Neutrophil (primary cell): ENCODE results near the gene MME.

Experiments used
- H3K27ac ChIP-seq: fragments of 200-600 bp; sonication (generic); 2 replicates; pipeline ENCODE4 v1.5.1; 2016; ENCODE audit warnings: mild to moderate bottlenecking, moderate library complexity
- H3K27me3 ChIP-seq: fragments of 200-600 bp; sonication (generic); 2 replicates; pipeline ENCODE4 v1.6.0; 2016; ENCODE audit warnings: mild to moderate bottlenecking
- H3K36me3 ChIP-seq: fragments of 200-600 bp; sonication (generic); 2 replicates; pipeline ENCODE4 v1.5.1; 2017
- H3K4me1 ChIP-seq, 2 experiments: fragments of 200-600 bp in 1 of 2; sonication (generic) in 1 of 2; 1 replicate in 1 of 2; 2 replicates in 1 of 2; pipeline versions ENCODE4 v1.5.1 to v1.6.1; 2013 to 2016; ENCODE audit warnings: low read depth in 1 of 2, low read length in 1 of 2, mild to moderate bottlenecking in 1 of 2, moderate library complexity in 1 of 2; ENCODE audit not compliant: control insufficient read depth in 1 of 2, insufficient read depth in 1 of 2
- H3K4me3 ChIP-seq, 2 experiments: fragments of 200-600 bp in 1 of 2; sonication (generic) in 1 of 2; 1 replicate in 1 of 2; 2 replicates in 1 of 2; pipeline ENCODE4 v1.5.1; 2013 to 2016; ENCODE audit warnings: low read depth in 1 of 2, low read length in 1 of 2, mild to moderate bottlenecking in 1 of 2, moderate library complexity in 1 of 2
- H3K9me3 ChIP-seq: fragments of 200-600 bp; sonication (generic); 2 replicates; pipeline ENCODE4 v1.5.1; 2016
- TF ChIP-seq, protein P1 (sequence below): fragments of 200-600 bp; sonication (generic); IDR thresholded peaks from 2 replicates; pipeline ENCODE4 v1.5.1; 2016; ENCODE audit warnings: antibody characterized with exemption

The MME gene

DNA sequence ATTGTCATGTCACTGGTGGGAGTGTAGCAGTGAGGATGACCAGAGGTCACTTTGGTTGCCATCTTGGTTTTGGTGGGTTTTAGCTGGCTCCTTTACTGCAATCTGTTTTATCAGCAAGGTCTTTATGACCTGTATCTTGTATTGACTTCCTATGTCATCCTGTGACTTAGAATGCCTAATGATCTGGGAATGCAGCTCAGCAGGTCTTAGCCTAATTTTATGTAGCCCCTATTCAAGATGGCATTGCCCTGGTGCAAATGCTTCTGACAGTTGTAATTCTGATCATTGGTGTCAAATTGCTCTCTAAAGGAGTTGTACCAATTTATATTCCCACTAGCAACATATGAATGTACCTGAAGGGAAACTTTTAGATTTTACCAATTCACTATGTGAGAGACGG lies 139.0 kb downstream of the MME start:
- H3K27me3 ChIP-seq = no peaks in the 10 kb centered on the region
- TF ChIP-seq, protein P1, sequence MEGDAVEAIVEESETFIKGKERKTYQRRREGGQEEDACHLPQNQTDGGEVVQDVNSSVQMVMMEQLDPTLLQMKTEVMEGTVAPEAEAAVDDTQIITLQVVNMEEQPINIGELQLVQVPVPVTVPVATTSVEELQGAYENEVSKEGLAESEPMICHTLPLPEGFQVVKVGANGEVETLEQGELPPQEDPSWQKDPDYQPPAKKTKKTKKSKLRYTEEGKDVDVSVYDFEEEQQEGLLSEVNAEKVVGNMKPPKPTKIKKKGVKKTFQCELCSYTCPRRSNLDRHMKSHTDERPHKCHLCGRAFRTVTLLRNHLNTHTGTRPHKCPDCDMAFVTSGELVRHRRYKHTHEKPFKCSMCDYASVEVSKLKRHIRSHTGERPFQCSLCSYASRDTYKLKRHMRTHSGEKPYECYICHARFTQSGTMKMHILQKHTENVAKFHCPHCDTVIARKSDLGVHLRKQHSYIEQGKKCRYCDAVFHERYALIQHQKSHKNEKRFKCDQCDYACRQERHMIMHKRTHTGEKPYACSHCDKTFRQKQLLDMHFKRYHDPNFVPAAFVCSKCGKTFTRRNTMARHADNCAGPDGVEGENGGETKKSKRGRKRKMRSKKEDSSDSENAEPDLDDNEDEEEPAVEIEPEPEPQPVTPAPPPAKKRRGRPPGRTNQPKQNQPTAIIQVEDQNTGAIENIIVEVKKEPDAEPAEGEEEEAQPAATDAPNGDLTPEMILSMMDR = no peak
- H3K4me3 ChIP-seq = no peak overlapping the region
- no peaks in the 10 kb centered on the region for H3K4me1 ChIP-seq
- no peaks in the 10 kb centered on the region for H3K9me3 ChIP-seq
- no peaks in the 10 kb centered on the region for H3K36me3 ChIP-seq
- H3K27ac ChIP-seq = no peak overlapping the region

- Histone ChIP-seq H3K4me3 (no peak overlapping the region), H3K27me3 (no peaks in the 10 kb centered on the region), H3K36me3 (no peaks in the 10 kb centered on the region), H3K27ac (no peak overlapping the region), H3K4me1 (no peaks in the 10 kb centered on the region), H3K9me3 (no peaks in the 10 kb centered on the region)
- TF ChIP-seq, protein P1 = no peak
Observed at GRCh38 chr3:155225417-155225816, 145.3 kb downstream of the MME start.

DNA sequence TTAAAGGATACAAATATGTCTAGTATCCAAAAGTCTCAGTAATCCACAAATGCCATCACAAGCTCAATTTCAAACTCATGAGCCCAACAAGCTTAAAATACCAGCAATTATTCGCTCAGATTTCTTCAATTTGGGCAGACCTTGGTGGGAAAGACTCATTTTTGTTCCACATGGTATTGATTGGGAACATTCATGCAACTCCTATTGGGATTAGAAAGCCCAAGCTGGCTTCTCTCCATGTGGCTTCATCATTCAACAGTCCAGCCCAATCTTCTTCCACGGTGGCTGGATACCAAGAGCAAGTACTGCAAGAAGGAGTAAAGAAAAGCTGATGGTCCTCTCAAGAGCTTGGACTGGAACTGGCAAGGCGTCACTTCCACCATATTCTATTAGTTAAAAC lies 147.0 kb downstream of the MME start:
- Histone ChIP-seq H3K27me3 (no peaks in the 10 kb centered on the region), H3K9me3 (no peaks in the 10 kb centered on the region), H3K36me3 (no peaks in the 10 kb centered on the region), H3K27ac (no peak overlapping the region), H3K4me1 (no peaks in the 10 kb centered on the region), H3K4me3 (no peak overlapping the region)
- TF ChIP-seq, protein P1 = no peak

DNA sequence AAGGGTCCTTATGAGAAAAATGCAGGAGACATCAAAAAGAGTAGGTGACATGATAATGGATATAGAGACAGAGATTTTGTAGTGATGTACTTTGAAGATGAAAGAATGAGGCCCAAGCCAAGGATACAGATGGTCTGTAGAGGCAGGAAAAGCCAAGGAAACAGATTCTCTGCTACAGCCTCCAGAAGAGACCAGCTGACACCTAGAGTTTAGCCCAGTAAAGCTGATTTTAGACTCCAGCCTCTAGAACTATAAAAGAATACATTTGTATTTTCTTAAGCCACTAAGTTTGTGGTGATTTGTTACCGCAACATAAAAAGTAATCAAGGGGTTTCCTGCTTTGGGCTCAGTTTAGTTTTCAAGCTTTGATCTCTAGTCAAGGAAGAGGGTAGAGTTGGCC lies 148.6 kb downstream of the MME start:
- no peaks in the 10 kb centered on the region for H3K36me3 ChIP-seq
- H3K27ac ChIP-seq = no peak overlapping the region
- H3K4me3 ChIP-seq = no peak overlapping the region
- no peaks in the 10 kb centered on the region for H3K27me3 ChIP-seq
- H3K4me1 ChIP-seq = no peaks in the 10 kb centered on the region
- TF ChIP-seq, protein P1 = no peak
- H3K9me3 ChIP-seq = no peaks in the 10 kb centered on the region

DNA sequence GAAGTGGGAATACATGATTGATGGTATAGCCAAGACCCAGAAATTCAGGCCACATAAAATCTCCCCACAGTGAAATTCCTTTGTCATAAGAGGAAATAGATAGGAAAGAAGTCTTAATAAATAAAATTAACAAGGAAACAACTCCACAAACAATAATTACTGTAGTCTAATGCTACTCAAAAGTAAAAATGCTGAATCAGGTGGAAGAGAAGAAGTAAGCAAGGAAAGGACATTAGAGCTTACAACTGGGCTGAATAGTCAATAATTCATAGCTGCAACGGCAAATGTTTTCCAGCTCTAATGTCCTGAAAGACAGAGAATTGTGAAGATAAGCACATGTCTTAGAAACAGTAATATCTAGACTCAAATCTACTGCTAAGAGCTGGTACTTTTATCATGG lies 149.0 kb downstream of the MME start:
- TF ChIP-seq, protein P1 = no peak
- no peaks in the 10 kb centered on the region for H3K27me3 ChIP-seq
- no peak overlapping the region for H3K27ac ChIP-seq
- no peaks in the 10 kb centered on the region for H3K9me3 ChIP-seq
- H3K36me3 ChIP-seq = no peaks in the 10 kb centered on the region
- H3K4me1 ChIP-seq = no peaks in the 10 kb centered on the region
- no peak overlapping the region for H3K4me3 ChIP-seq

- no peaks in the 10 kb centered on the region for H3K36me3 ChIP-seq
- no peak overlapping the region for H3K27ac ChIP-seq
- no peak overlapping the region for H3K4me3 ChIP-seq
- TF ChIP-seq, protein P1 = no peak
- H3K9me3 ChIP-seq = no peaks in the 10 kb centered on the region
- H3K27me3 ChIP-seq = no peaks in the 10 kb centered on the region
- no peaks in the 10 kb centered on the region for H3K4me1 ChIP-seq
Observed at GRCh38 chr3:155230382-155230781, 150.3 kb downstream of the MME start.
